ENCODE data around the gene SLC6A18. TPM values are rescaled to one million over a fixed set of nuclear protein-coding genes. Genes with fewer than 3 reads are reported as not detected.
A peak's percentile ranks its signal among the peaks of the same experiment; 100 is the strongest.

Gene SLC6A18
- total and polyA plus RNA-seq, 2 of the 13 experiments (the other 11 are each of a cell fraction or from before 2014, with no cell fraction given), result not detected

GRCh38 chr5:1246711-1247431, 21.7 kb downstream of the SLC6A18 start (continued):
- TF ChIP-seq ZFP36 (IDR thresholded peaks at IDR 0.05; ENCODE audit: borderline replicate concordance, low read depth, low read length, partially characterized antibody) (no peak), ZBTB2 (CRISPR knock-in tag; IDR thresholded peaks at IDR 0.05; ENCODE audit: low read depth) (no peak), ARNT2 (CRISPR knock-in tag; IDR thresholded peaks at IDR 0.05; ENCODE audit: low read depth) (peak; percentile 83), ZNF44 (CRISPR knock-in tag; IDR thresholded peaks at IDR 0.05) (no peak), ZNF234 (CRISPR knock-in tag; conservative IDR thresholded peaks at IDR 0.05) (no peak), ZSCAN9 (CRISPR knock-in tag; IDR thresholded peaks at IDR 0.05; ENCODE audit: borderline replicate concordance) (peak; percentile 97), RBM39 (IDR thresholded peaks at IDR 0.05; ENCODE audit: low read depth, low read length, poor library complexity, severe bottlenecking) (no peak), ZNF792 (CRISPR knock-in tag; IDR thresholded peaks at IDR 0.05) (peak; percentile 75; the same call in 1 of the 2 replicates), BCL6 (CRISPR knock-in tag; IDR thresholded peaks at IDR 0.05) (no peak), AKAP8 (CRISPR knock-in tag; IDR thresholded peaks at IDR 0.05) (no peak), TFDP2 (CRISPR knock-in tag; IDR thresholded peaks at IDR 0.05) (0 out of 2 replicates have a peak, but pooled peaks have one; percentile 33), ATRX (CRISPR knock-in tag; IDR thresholded peaks at IDR 0.05; ENCODE audit: borderline replicate concordance) (no peak), KLF9 (CRISPR knock-in tag; IDR thresholded peaks at IDR 0.05; ENCODE audit: low read depth) (no peak), ZNF704 (CRISPR knock-in tag; IDR thresholded peaks at IDR 0.05; ENCODE audit: borderline replicate concordance) (peak; percentile 81; the same call in 1 of the 2 replicates), FOXK2 (IDR thresholded peaks at IDR 0.05) (no peak), POLR2AphosphoS2 (IDR thresholded peaks at IDR 0.05; ENCODE audit: low read depth, low read length) (no peak), HNRNPH1 (optimal IDR thresholded peaks at IDR 0.05; ENCODE audit: low read depth, low read length) (no peak), SNAPC5 (CRISPR knock-in tag; IDR thresholded peaks at IDR 0.05; ENCODE audit: borderline replicate concordance) (no peak), PAXIP1 (CRISPR knock-in tag; conservative IDR thresholded peaks at IDR 0.05) (no peak), PHF8 (CRISPR knock-in tag; IDR thresholded peaks at IDR 0.05) (no peak), ZFP37 (CRISPR knock-in tag; IDR thresholded peaks at IDR 0.05; ENCODE audit: borderline replicate concordance) (peak; percentile 80), NR2C2 (CRISPR knock-in tag; IDR thresholded peaks at IDR 0.05; ENCODE audit: borderline replicate concordance) (no peak), HDAC2 (CRISPR knock-in tag; IDR thresholded peaks at IDR 0.05) (peak; percentile 69)

Measured in HepG2 (cell line).